Skin epidermis (tissue), 12 donors: ENCODE results near the gene RTEL1.
"Not testable (repeated sequence)": the region's sequence is repeated elsewhere in the genome, so short reads cannot be mapped to it uniquely, and the experiment has no call there.

Source experiments
- H3K27ac ChIP-seq, 21 experiments: fragments of 200-600 bp; sonication (generic) in 11 of 21; one replicate each; pipeline ENCODE4 v1.5.0; 2020; ENCODE audit warnings: mild to moderate bottlenecking in 3 of 21, inconsistent platforms in 2 of 21, moderate library complexity in 2 of 21
- H3K4me3 ChIP-seq, 7 experiments: fragments of 200-600 bp; sonication (generic) in 2 of 7; one replicate each; pipeline ENCODE4 v1.5.0; 2020; ENCODE audit warnings: inconsistent platforms in 2 of 7, mild to moderate bottlenecking in 2 of 7, moderate library complexity in 1 of 7

The RTEL1 gene

GRCh38 chr20:63626424-63627128, 31.5 kb upstream of the RTEL1 start, which contains the start of gene GMEB2:
TSS of gene GMEB2 (minus strand) at chr20:63627101. CDS start at chr20:63619397, 7,704 bp downstream.
- H3K4me3 ChIP-seq: peak within 1 kb of the TSS; percentile 73 to 99 (median 92)
- peak within 1 kb of the TSS; percentile 97 to 100 (median 98) for H3K27ac ChIP-seq

GRCh38 chr20:63627129-63627750, 30.9 kb upstream of the RTEL1 start:
- Histone ChIP-seq H3K27ac (peak overlapping the region; percentile 24 to 100 (median 98)), H3K4me3 (peak overlapping the region; percentile 71 to 99 (median 92))

DNA sequence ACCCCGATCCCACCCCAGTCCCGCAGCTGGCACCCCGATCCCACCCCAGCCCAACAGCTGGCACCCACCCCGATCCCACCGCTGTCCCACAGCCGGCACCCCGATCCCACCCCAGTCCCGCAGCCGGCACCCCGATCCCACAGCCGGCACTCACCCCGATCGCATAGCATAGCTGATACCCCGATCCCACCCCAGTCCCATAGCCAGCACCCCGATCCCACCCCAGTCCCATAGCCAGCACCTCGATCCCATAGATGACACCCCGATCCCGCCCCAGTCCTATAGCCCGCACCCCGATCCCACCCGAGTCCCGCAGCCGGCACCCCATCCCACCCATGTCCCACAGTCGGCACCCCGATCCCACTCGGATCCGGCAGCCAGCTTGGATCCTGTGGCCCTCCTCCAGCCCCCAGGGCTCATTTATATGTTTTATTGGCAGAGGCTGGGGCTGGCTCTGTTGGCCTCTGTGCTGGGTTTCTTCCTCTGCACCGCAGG, 30.3 kb upstream of the RTEL1 start:
- Histone ChIP-seq H3K27ac (peak overlapping the region; percentile 24 to 100 (median 98)), H3K4me3 (peak overlapping the region; percentile 71 to 99 (median 92))

DNA sequence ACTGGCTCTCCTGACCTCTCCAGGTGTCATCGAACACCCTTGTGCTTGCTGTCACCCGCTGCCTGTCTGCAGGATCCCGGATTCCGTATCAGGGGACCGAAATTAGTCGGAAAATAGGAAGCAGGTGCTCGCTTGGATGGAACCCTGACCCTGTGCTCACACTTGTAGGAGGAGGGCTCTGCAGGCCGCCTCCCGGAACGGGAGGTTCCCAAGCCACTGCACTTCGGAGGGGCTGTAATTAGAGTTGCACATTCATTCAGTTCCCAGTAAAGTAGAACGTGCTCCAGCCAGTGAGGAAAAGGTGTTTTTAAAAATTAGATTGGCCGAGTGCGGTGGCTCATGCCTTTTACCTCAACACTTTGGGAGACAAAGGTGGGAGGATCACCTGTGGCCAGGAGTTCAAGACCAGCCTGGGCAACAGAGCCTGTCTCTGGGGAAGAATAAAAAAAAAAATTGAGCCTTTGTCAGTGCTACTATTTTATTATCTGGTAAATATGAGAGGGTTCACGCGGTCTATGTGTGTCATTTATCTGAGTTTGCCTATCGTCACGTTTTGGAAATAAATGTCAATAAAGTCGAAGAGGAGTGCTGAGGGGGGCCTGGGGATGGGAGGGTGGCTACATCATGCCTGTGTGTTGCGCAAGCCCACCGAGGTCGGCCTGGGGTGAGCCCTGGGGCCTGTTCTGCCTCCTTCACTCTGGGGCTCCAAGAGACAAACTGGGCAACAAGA, 29.7 kb upstream of the RTEL1 start:
- Histone ChIP-seq H3K4me3 (peak overlapping the region; percentile 71 to 99 (median 92)), H3K27ac (peak overlapping the region in 20 of 21 experiments; percentile 85 to 100 (median 98))

- peak overlapping the region in 5 of 21 experiments; percentile 14 to 72 (median 34) for H3K27ac ChIP-seq
- not testable (repeated sequence) for H3K4me3 ChIP-seq
Measured at GRCh38 chr20:63630956-63631355, 27.2 kb upstream of the RTEL1 start.

GRCh38 chr20:63631426-63631825, 26.7 kb upstream of the RTEL1 start:
- H3K4me3 ChIP-seq: not testable (repeated sequence)

GRCh38 chr20:63633732-63634131, 24.4 kb upstream of the RTEL1 start:
- Histone ChIP-seq H3K27ac (peak overlapping the region in 8 of 21 experiments; percentile 3 to 72 (median 31)), H3K4me3 (no peak overlapping the region)

More at GRCh38 chr20:63631426-63631825, 26.7 kb upstream of the RTEL1 start:
- H3K27ac ChIP-seq: peak overlapping the region in 5 of 21 experiments; percentile 14 to 72 (median 34)

DNA sequence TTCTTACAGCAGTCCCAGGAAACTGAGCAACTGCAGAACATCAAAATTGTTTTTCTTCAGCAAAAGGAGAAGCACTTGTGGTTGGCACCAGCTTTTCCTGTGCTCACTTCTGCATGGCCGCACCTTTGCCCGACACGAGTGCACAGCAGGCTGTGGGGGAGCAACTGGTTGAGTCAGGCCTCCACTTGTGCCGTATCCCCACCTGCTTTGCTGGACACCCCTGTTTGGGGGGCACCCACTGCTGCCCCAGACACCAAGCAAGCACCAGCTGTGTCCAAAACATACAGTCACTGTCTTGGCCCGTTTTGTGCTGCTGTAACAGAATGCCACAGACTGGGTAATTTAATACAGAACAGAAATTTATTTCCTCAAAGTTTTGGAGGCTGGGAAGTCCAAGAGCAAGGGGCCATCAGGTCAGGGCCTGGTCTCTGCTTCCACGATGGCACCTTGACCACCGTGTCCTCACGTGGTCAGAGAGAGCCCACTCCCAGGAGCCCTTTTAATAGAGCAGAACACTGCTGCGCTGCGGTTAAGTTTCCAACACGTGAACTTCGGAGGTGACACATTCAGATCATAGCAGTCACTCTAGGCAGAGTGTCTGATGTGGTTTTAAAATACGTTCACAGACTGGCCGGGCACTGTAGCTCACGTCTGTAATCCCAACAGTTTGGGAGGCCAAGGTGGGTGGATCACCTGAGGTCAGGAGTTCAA, 22.5 kb upstream of the RTEL1 start:
- Histone ChIP-seq H3K27ac (peak overlapping the region in 14 of 21 experiments; percentile 23 to 93 (median 74)), H3K4me3 (no peak overlapping the region)

- H3K27ac ChIP-seq: peak overlapping the region in 12 of 21 experiments; percentile 19 to 93 (median 48)
- no peak overlapping the region for H3K4me3 ChIP-seq
Measured at GRCh38 chr20:63636752-63637628, 21.1 kb upstream of the RTEL1 start.

DNA sequence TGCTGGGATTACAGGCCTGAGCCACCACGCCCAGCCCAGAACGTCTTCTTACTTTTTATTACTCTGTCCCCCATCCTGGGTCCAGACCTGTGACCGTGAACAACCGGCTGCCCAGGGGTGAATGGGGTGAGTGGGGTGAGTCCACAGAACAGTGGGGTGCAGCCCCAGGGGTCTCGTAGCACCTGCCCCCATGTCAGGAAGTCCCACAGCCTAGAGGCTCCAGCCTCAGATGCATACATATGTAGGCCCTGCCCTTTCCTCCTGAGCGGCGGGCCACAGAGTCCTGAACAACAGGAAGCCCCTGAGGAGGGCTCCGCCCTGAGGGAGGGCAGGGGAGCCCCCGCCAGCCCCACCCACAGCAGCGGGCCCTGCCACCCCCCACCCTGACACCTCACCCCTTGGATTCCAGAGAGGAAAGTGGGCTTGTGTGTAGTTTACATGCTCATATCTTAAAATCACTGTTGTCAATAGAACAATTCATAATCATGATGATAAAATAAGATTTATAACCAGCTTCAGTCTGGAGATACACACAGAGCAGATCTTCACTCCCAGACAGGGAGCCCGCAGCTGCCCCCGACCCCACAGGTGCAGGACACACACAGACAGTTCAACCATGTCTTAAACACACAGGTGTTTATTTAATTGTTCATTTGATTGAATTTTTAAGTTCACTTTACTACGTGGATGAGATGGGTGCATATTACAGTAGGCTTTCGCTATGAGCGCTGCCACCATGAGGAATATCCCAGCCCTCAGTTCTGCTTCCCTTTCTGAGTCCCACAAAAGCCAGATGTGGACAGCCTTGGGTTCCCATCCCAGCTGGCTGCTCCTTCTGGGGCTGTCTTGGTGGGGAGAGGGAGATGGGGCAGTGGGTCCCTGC, 18.8 kb upstream of the RTEL1 start:
- Histone ChIP-seq H3K27ac (peak overlapping the region in 20 of 21 experiments; percentile 9 to 99 (median 70)), H3K4me3 (peak overlapping the region in 6 of 7 experiments; percentile 1 to 66 (median 42))

DNA sequence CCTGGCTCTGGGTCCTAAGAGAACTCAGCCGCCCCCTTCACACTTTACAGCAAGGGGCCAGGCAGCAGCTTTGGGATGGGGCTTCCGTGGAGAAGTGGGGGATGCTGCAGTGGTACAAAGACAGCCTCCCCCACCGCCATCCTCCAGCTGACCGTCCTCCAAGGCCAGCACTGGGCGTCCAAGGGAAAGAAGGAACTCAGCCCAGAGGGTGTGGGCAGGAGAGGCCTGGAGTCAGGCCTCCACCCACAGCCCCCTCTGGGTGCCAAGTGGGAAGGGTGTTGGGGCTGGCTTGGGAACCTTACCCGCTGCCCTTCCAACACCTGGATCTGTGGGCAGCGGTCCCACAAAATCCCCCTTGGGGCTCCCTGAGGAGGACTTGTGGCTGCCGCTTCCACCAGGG, 18.0 kb upstream of the RTEL1 start:
- Histone ChIP-seq H3K27ac (peak overlapping the region in 20 of 21 experiments; percentile 29 to 99 (median 70)), H3K4me3 (peak overlapping the region; percentile 1 to 66 (median 34))

DNA sequence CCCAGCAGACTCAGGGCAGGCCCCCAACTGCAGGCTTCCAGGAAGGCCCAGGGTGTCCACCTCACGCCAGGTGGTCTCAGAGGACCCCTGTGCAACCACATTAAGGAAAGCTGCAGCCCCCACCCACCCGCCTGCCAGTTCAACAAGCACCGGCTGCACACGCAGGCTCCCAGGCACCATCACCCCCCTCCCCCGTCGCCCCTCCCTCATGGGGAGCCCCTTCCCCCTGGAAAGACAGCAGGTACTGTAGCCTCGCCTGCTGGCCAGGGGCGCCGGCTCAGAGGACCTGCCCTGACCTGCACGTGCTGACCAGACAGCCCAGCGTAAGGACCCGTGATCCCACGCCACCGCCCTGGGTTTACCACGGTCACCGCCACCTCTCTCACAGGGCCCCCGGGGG, 17.4 kb upstream of the RTEL1 start:
- Histone ChIP-seq H3K27ac (peak overlapping the region in 20 of 21 experiments; percentile 14 to 99 (median 70)), H3K4me3 (peak overlapping the region in 6 of 7 experiments; percentile 1 to 66 (median 42))

DNA sequence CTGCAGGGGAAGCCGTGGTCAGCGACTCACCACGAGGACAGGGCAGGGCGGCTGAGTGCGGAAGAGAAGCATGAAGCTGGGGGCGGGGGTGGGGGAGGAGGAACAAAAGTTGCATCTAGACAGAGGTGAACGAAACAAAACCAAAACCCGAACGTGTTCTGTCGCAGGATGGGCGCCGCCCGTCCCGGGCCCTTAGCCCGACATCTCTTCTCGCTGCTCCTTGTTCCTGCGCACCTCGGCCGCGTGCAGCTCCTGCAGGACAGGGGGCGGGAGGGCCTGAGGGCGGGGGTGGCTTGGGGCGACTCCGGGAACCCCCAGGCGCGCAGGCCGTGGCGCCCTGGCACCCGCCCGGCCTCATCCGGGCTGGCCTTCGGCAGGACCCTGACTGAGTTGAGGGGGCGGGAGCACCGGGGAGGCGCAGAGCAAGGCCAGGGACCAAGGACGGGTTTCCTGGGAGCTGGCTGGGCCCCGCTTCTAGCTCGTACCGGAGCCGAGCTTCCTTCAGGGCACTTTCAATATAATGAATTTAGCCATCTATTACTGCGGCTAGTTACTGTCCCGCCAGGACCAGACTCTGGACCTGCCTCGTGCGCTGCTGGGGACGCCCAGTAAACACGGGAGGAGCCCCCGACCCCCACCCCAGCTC, 16.8 kb upstream of the RTEL1 start:
- H3K4me3 ChIP-seq: peak overlapping the region; percentile 32 to 66 (median 51)
- H3K27ac ChIP-seq: peak overlapping the region in 20 of 21 experiments; percentile 56 to 99 (median 84)

DNA sequence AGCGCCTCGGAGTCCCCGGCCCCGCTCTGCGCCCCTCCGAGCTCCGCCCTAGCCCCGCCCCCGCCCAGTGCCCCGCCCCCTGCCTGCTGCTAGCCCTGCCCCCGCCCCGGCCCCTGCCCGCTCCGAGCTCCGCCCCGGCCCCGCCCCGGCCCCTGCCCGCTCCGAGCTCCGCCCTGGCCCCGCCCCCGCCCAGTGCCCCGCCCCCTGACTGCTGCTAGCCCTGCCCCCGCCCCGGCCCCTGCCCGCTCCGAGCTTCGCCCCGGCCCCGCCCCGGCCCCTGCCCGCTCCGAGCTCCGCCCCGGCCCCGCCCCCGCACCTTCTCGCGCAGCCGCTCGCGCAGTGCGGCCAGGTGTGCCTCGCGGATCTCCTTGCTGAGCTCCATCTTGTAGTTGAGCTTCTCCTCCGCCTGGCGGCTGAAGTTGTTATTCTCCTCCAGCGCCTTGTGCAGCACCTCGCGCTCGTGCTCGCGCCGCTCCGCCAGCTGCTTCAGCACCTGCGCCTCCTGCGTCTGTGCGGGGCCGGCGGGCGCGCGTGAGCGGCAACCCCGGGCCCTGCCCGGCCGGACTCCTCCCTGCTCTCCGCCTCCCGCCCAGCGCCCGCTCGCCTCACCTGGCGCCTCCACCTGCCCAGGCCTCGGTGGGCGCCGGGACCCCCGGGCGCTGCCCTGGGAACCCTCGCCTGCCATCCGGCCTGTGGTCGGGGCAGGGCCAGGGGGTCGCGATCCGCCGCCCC, 16.2 kb upstream of the RTEL1 start:
- Histone ChIP-seq H3K4me3 (peak overlapping the region; percentile 41 to 66 (median 52)), H3K27ac (peak overlapping the region in 20 of 21 experiments; percentile 56 to 99 (median 84))

DNA sequence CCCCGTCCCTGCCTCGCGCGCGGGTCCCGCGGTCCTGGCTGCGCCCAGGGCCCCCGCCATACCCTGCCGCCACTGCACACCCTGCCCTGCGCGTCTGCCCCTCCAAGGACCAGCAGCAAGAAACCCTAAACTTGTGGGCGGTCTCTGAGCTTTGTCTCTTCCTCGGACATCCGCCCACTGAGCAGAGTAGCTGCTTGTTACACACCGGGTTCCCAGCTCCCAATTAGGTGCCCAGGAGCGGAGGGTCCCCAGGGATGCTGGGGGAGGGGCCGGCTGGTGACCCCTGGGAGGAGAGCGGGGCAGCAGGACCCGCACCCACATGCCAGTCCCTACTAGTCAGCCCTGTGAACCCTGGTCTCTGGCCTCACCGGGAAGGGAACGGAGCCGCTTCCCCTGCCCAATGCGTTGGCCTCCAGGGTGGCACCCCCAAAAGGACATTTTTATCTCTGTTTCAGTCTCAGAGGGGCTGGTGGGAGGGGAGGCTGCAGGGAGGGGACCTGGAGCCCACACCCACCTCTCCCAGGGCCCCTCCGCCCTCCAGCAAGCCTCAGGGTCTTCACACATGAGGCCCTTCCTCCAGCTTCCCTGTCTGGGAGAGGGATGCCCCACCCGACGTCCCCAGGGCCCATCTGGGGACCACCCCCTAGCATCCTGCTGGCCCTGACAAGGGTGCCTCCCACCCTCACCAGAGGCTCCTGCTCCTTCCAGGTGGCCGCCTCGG, 15.4 kb upstream of the RTEL1 start:
- Histone ChIP-seq H3K4me3 (peak overlapping the region; percentile 19 to 53 (median 42)), H3K27ac (peak overlapping the region in 19 of 21 experiments; percentile 14 to 90 (median 71))
